Activated naive CD4-positive, alpha-beta T cell treated with anti-CD3 and anti-CD28 coated beads, Interleukin-2, amount 10 ng/mL, durations not matched to agents 7 days and 5 days (primary cell): ENCODE measurements around the gene SPON1.

Experiments used
- CTCF ChIA-PET: fragments of 350-600 bp; sonication (Branson Sonifier 250); formaldehyde crosslinking; loops from one replicate; lab custom pipeline; 2021; ENCODE audit warnings: antibody characterized with exemption; lab: Charles Lee
- DNase-seq: peaks from one replicate; pipeline ENCODE4 v3.0.0-alpha.2; 2020
- H3K27ac Mint-ChIP-seq: one replicate; pipeline ENCODE4 v1.8.0; 2021; ENCODE audit warnings: mild to moderate bottlenecking, moderate library complexity, mixed read lengths
- H3K27me3 Mint-ChIP-seq: one replicate; pipeline ENCODE4 v1.8.0; 2021; ENCODE audit warnings: mild to moderate bottlenecking, mixed read lengths
- H3K36me3 Mint-ChIP-seq: one replicate; pipeline ENCODE4 v1.8.0; 2021; ENCODE audit warnings: mixed read lengths
- H3K4me1 Mint-ChIP-seq: one replicate; pipeline ENCODE4 v1.8.0; 2021; ENCODE audit warnings: mixed read lengths
- H3K4me3 Mint-ChIP-seq: one replicate; pipeline ENCODE4 v1.8.0; 2021; ENCODE audit warnings: mild to moderate bottlenecking, moderate library complexity, mixed read lengths
- H3K9me3 Mint-ChIP-seq: one replicate; pipeline ENCODE4 v1.8.0; 2021; ENCODE audit warnings: mixed read lengths

The SPON1 gene

DNA sequence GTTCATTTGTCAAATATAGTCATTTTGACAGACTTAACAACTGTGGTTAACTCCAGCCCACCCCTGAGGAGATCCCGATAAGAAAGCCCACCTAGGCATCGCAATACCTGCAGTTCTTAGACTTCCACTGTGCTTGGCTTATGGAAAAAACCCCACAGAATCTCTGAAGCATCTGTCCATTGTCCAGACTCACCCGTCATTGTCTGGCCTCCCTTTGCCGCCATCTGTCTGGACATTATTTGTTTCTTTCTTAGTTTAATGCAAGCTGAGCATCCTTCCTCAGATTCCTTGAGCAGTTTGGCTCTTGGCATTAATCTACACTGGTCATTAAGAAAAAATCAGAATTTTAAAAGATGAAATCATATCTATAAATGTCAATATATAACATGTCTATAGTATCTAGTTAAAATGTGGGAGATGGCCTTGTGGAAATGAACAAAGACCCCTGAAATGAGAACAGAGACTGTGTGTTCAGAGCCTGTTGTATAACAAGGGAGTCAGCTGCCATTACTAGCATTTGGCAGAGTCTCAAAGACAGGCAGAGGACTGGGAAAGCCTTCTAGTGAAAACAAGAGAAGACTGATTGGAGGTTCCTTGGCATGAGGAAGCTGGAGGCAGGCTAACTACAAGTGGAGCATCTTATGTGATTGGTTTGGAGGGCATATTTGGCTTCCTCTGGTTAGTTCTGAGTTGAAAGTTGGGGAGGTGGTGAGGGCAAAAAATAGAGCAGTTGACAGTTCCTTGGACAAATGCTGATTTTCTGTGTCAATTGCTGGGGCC, 80.4 kb downstream of the SPON1 start:
- no peak overlapping the region for H3K27ac Mint-ChIP-seq
- H3K9me3 Mint-ChIP-seq, result no peaks in the 10 kb centered on the region
- H3K4me1 Mint-ChIP-seq, result no peaks in the 10 kb centered on the region
- H3K36me3 Mint-ChIP-seq, result peaks cover 2% of the 10 kb centered on the region
- DNase-seq, result no peak
- CTCF ChIA-PET, result no interaction called here
- H3K4me3 Mint-ChIP-seq, result no peak overlapping the region
- H3K27me3 Mint-ChIP-seq, result peaks cover 17% of the 10 kb centered on the region

DNA sequence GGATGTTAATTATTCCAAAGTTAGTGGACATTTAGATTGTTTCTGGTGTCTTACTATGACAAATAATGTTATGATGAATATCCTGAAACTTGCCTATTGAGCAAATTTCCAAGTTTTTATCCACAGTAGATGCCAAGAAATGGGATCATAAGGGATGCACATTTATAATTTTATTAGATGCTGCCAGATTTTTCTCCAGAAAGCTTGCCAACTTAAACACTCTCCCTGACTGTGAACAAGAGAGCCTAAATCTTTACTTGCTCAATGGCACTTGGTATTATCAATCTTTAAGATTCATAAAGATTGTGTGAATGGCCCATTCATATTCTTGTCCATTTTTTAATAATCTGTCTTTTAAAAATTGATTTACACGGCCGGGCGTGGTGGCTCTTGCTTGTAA, 82.4 kb downstream of the SPON1 start:
- H3K4me3 Mint-ChIP-seq, result no peak overlapping the region
- H3K27ac Mint-ChIP-seq, result no peak overlapping the region
- DNase-seq, result no peak
- CTCF ChIA-PET, result no interaction called here
- peaks cover 23% of the 10 kb centered on the region for H3K27me3 Mint-ChIP-seq
- peaks cover 2% of the 10 kb centered on the region for H3K36me3 Mint-ChIP-seq
- H3K9me3 Mint-ChIP-seq, result no peaks in the 10 kb centered on the region
- no peaks in the 10 kb centered on the region for H3K4me1 Mint-ChIP-seq

DNA sequence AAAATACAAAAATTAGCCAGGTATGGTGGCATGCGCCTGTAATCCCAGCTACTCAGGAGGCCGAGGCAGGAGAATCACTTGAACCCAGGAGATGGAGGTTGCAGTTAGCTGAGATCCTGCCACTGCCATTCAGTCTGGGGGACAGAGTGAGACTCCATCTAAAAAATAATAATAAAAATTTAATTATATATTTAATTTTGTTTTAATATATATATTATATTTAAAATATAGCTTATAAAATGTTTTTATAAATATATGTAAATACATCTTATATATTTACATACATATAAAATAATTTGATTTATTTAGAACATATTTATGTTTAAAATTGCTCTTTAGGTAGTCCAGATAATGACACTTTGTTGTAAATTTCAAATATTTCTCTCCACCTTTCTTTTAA, 82.9 kb downstream of the SPON1 start:
- Mint-ChIP-seq H3K9me3 (no peaks in the 10 kb centered on the region), H3K4me3 (no peak overlapping the region), H3K36me3 (peaks cover 2% of the 10 kb centered on the region), H3K4me1 (no peaks in the 10 kb centered on the region), H3K27me3 (peaks cover 23% of the 10 kb centered on the region), H3K27ac (no peak overlapping the region)
- DNase-seq, result no peak
- CTCF ChIA-PET, result no interaction called here

DNA sequence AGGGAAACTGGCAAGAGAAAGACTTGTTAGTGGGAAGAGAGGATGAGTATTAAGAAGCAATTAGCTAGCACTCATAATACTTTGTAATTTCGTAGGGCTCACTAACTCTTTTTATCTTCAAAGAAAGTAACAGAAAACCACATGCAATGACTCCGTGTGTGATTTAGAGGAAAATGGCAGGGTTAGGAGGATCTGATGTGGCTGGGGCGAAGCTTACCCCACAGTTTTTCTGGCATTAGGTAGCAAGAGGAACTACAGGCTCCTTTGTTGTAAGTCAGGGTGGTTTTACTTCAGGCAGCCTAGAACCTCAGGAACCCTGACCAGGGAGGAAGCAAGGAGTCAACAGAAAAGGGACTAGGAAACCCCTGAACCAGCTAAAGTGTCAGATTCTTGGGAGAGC, 89.7 kb downstream of the SPON1 start:
- H3K27me3 Mint-ChIP-seq, result peaks cover 6% of the 10 kb centered on the region
- H3K36me3 Mint-ChIP-seq, result no peaks in the 10 kb centered on the region
- DNase-seq, result no peak
- no peaks in the 10 kb centered on the region for H3K9me3 Mint-ChIP-seq
- H3K4me3 Mint-ChIP-seq, result no peak overlapping the region
- H3K27ac Mint-ChIP-seq, result no peak overlapping the region
- CTCF ChIA-PET, result interaction anchor here (1.1 kb wide), 2 partner anchors 13 to 95 kb away, joined by 3 read pairs; no protein-coding TSS in a partner anchor
- H3K4me1 Mint-ChIP-seq, result peaks cover 20% of the 10 kb centered on the region

DNA sequence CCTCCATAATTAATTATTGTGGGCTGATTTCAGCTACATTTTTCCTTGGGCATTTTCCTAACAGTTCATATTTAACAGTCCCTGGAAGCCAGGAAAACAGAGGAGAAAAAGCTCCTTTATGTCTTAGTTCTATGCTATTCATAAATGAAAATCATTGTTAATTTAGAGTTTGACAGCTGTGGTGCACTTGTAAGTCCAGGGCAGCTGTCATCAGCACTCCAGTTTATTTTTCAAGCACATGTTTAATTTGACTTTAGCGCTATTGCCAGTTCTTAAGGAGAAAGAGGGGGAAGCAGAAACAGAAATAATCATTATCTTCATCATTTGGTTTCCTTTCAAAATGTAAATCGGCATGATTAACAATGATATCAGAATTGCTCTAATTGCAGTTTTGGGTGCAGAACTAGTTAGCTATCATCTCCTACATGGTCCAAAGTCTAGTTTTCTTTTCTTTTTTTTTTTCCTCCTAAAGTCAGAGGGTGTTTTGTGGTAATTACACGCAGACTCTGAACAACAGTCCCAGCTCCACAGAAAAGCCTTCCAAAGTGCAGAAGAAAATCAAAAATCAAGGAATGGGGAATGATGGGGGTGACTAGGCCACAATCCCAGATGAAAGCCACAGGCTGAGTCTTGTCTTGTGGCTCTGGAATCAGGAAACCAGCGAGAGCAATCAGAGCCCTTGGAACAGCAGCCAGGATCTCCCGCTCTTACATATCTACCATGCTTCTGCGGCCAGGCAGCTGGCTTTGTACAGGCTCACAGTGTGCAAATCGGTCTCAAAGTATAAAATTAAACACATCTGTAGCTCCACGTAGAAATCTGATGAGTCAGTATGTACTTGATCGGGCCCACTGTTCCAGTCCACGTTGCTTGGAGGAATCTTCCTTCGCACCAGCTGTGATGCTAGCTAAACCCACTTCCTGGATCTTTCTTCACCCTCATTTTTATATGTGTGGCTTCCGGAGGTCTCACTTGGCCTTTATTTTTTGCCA, 91.9 kb downstream of the SPON1 start:
- H3K27me3 Mint-ChIP-seq, result peaks cover 13% of the 10 kb centered on the region
- H3K27ac Mint-ChIP-seq, result no peak overlapping the region
- CTCF ChIA-PET, result interaction anchor here (1.2 kb wide), 1 partner anchor 18 kb away, joined by 3 read pairs; no protein-coding TSS in a partner anchor
- no peak overlapping the region for H3K4me3 Mint-ChIP-seq
- H3K4me1 Mint-ChIP-seq, result peaks cover 20% of the 10 kb centered on the region
- no peaks in the 10 kb centered on the region for H3K36me3 Mint-ChIP-seq
- H3K9me3 Mint-ChIP-seq, result no peaks in the 10 kb centered on the region
- no peak for DNase-seq

DNA sequence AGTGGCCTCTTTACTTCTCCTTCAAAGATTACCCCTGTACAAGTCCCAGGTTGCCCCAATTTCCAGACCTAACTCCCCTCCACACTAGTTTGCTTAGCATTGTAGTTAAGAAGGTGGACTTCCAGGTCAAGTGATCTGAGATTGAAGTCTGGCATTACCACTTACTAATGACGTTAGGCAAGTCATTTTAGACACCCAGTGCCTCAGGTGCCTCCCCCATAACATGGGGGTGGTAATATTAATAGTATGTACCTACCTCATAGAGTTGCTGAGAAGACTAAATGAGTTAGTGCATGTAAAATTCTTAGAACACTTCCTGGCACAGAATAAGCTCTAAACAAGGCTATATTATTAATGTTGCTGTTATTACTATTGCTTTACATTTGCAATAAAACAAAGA, 93.4 kb downstream of the SPON1 start:
- DNase-seq, result no peak
- peaks cover 11% of the 10 kb centered on the region for H3K27me3 Mint-ChIP-seq
- peaks cover 20% of the 10 kb centered on the region for H3K4me1 Mint-ChIP-seq
- no peaks in the 10 kb centered on the region for H3K9me3 Mint-ChIP-seq
- H3K27ac Mint-ChIP-seq, result no peak overlapping the region
- CTCF ChIA-PET, result no interaction called here
- no peak overlapping the region for H3K4me3 Mint-ChIP-seq
- no peaks in the 10 kb centered on the region for H3K36me3 Mint-ChIP-seq

DNA sequence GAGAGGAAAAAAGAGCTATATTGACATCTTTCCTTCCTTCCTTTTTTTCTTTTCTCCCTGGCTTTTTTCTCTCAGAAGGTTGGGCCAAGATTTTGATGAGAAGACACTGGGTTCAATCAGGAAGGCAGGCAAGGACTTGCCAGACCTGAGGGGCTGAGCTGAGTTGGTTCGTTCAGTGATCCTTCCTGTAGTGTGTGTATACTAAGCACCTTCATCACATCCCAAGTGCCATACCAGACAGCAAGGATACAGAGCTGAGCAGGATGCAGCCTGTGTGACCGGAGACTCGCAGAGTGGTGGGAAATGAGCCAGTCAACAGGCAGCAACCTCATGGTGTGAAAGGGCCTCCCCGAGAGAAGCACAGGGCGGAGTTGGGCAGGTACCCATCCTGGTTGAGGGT, 95.5 kb downstream of the SPON1 start:
- Mint-ChIP-seq H3K27me3 (peaks cover 11% of the 10 kb centered on the region), H3K36me3 (no peaks in the 10 kb centered on the region), H3K4me1 (peaks cover 12% of the 10 kb centered on the region), H3K9me3 (no peaks in the 10 kb centered on the region), H3K4me3 (no peak overlapping the region), H3K27ac (no peak overlapping the region)
- DNase-seq, result no peak
- CTCF ChIA-PET, result no interaction called here

DNA sequence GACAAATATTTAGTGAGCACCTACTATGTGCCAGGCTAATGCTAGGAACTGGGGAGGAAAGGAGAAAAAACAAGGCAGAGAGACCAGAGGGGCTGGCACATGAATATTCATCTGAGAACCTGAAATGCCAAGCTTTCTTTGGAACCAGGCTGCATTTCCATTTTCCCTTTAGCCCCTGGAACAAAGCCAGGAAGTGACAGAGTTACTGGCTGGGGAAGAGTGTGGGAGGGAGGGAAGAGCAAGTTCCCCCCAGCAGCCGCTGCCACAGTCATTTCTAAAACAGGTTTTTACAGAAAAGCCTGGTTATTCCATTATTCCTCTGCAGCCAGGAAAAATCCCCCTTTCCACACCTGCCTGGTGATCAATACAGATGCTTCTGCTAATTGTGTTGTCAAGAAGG, 97.0 kb downstream of the SPON1 start:
- H3K9me3 Mint-ChIP-seq, result no peaks in the 10 kb centered on the region
- H3K27ac Mint-ChIP-seq, result no peak overlapping the region
- peaks cover 11% of the 10 kb centered on the region for H3K27me3 Mint-ChIP-seq
- peaks cover 2% of the 10 kb centered on the region for H3K36me3 Mint-ChIP-seq
- H3K4me1 Mint-ChIP-seq, result peaks cover 11% of the 10 kb centered on the region
- CTCF ChIA-PET, result no interaction called here
- DNase-seq, result no peak
- no peak overlapping the region for H3K4me3 Mint-ChIP-seq

DNA sequence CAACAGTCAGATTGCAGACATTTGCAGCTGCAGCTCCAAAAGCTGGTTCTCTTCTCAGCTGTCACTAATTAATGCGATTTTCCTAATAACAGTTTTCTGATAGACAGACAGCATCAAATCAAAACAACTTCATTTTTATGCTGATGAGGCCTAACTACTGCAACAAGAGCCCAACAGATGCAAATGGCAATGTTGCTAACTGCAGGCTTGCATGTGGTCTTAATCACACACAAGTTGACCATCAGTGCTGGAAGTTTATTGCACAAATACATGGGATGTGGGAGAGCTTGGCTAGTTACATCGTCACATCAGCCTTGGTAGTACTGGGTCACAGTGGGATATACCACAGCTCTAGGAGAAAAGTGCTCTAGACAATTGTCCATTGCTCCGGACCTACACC, 99.2 kb downstream of the SPON1 start:
- Mint-ChIP-seq H3K27ac (no peak overlapping the region), H3K36me3 (peaks cover 3% of the 10 kb centered on the region), H3K4me3 (no peak overlapping the region), H3K27me3 (peaks cover 15% of the 10 kb centered on the region), H3K9me3 (no peaks in the 10 kb centered on the region), H3K4me1 (peaks cover 18% of the 10 kb centered on the region)
- DNase-seq, result no peak
- CTCF ChIA-PET, result interaction anchor here (1.0 kb wide), 1 partner anchor 107 kb away, joined by 3 read pairs; no protein-coding TSS in a partner anchor

DNA sequence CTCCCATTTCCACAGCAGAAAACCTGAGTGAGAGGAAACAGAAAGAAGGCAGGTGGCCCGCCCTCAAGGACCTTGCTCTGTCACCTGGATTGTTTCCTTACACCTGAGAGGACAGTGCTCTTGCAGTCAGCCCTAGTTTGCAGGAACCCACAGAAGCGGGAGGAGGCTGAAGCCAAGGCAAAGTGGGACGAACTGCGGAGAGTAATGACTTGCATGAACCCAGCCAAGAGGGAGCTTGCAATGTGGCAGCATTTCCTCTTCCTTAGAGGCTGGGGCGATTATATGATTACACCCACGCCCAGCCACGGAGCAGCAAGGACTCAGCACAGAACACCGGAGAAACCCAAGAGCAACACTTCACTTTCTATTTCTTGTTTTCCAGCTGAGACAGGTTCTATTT, 102.6 kb downstream of the SPON1 start:
- peaks cover 18% of the 10 kb centered on the region for H3K4me1 Mint-ChIP-seq
- peak; percentile 27 for DNase-seq
- peak overlapping the region; percentile 26 for H3K4me3 Mint-ChIP-seq
- CTCF ChIA-PET, result interaction anchor here (1.0 kb wide), 1 partner anchor 13 kb away, joined by 3 read pairs; no protein-coding TSS in a partner anchor
- H3K27me3 Mint-ChIP-seq, result peaks cover 8% of the 10 kb centered on the region
- no peak overlapping the region for H3K27ac Mint-ChIP-seq
- H3K9me3 Mint-ChIP-seq, result no peaks in the 10 kb centered on the region
- H3K36me3 Mint-ChIP-seq, result peaks cover 4% of the 10 kb centered on the region

DNA sequence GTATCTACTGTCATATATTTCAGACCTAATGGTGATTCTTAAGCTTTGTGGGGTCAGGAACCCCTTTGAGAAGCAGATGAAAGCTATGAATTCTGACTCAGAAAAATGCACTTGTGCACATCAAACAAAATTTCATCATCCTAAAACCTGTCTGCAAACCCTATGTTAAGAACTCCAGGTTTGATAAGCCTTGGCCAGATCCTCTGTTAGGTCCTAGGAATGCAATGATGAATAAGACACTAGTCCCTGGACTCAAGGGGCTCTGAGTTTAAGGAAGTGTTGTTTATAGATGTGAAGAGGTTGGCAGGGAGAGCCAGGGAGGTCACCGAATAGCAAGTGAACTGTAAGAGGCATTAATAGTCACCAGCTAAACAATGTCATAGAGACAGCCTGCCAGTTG, 103.2 kb downstream of the SPON1 start:
- CTCF ChIA-PET, result interaction anchor here (1.0 kb wide), 1 partner anchor 14 kb away, joined by 3 read pairs; no protein-coding TSS in a partner anchor
- Mint-ChIP-seq H3K9me3 (no peaks in the 10 kb centered on the region), H3K27me3 (peaks cover 8% of the 10 kb centered on the region), H3K27ac (no peak overlapping the region), H3K4me3 (no peak overlapping the region), H3K36me3 (peaks cover 4% of the 10 kb centered on the region), H3K4me1 (peaks cover 18% of the 10 kb centered on the region)
- no peak for DNase-seq

DNA sequence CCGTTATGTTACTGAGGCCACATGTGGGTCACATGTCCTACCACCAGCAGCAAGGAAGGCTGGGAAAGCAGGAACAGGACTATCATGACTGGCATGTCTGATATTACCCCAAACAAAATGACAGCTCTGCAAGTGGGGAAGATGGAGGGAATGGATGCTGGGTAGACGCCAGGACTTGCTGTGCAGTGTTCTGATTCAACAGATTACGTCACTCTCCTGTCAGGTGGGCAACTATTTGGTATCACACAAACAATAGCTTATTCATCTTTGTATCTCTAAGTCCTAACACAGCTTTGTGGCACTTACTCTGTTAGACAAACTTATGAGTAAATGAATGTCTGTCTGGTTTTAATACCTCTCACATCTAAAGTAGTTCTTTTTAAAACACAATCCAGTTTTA, 105.2 kb downstream of the SPON1 start:
- H3K4me1 Mint-ChIP-seq, result peaks cover 18% of the 10 kb centered on the region
- CTCF ChIA-PET, result no interaction called here
- DNase-seq, result no peak
- H3K9me3 Mint-ChIP-seq, result no peaks in the 10 kb centered on the region
- peaks cover 4% of the 10 kb centered on the region for H3K36me3 Mint-ChIP-seq
- H3K27me3 Mint-ChIP-seq, result peaks cover 12% of the 10 kb centered on the region
- H3K4me3 Mint-ChIP-seq, result no peak overlapping the region
- H3K27ac Mint-ChIP-seq, result no peak overlapping the region

DNA sequence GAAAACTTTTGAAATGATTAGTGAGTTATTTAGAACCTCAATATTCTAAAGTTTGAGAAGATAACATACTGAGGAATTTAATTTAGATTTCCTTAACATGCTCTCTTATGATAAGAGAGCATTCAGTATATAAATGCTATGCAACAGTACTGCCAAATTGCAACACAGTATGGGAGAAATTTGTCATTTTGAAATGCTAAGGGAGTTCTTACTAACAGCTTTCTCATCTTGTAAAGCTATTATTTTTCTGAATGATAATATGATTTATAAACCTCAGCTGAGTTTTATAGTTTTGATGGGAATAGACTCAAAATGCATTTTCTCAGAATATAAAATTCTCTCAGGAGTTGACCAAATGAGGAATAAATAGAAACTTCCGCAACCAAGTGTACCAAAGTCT, 108.4 kb downstream of the SPON1 start:
- Mint-ChIP-seq H3K27me3 (peaks cover 8% of the 10 kb centered on the region), H3K4me3 (no peak overlapping the region), H3K27ac (no peak overlapping the region), H3K4me1 (peaks cover 25% of the 10 kb centered on the region), H3K36me3 (peaks cover 2% of the 10 kb centered on the region), H3K9me3 (no peaks in the 10 kb centered on the region)
- DNase-seq, result no peak
- CTCF ChIA-PET, result no interaction called here

DNA sequence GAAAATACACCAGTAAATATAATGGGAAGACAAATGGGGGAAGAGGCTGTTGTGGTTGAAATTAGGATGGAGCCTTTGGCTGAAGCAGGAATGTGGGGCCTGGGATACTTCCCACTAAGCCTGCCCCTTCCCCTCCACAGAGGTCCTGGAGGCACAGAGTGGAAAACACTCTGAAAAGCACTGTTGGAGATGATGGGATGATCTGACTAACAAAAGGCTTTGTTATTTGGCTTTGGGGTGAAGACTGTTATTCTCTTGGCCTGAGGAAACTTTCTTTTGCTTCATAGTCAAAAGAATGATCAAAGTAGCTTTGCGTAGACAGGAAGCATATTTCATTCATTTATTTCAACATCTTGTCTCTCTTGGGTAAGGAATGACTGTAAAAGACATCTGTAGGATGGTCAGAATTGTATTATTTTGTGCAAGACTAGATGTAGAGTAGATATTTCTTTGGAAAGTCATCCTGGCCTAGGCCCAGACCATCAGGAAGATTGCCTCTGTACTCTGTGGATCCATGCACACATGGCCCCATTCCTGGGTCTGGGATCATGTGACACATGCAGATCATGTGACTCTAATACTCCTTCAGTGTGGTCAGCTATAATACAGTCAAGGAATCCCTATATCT, 111.4 kb downstream of the SPON1 start:
- Mint-ChIP-seq H3K9me3 (no peaks in the 10 kb centered on the region), H3K4me1 (peaks cover 46% of the 10 kb centered on the region), H3K27ac (no peak overlapping the region), H3K4me3 (no peak overlapping the region), H3K36me3 (peaks cover 6% of the 10 kb centered on the region), H3K27me3 (peaks cover 8% of the 10 kb centered on the region)
- CTCF ChIA-PET, result interaction anchor here (1.0 to 1.3 kb wide), 2 partner anchors 23 to 75 kb away, joined by 3 read pairs; no protein-coding TSS in a partner anchor
- no peak for DNase-seq
